GM23338 (cell line): ENCODE measurements around the gene LPXN. TPM values are rescaled to one million over a fixed set of nuclear protein-coding genes. Genes with fewer than 3 reads are reported as not detected.
"Not testable (repeated sequence)": the region's sequence is repeated elsewhere in the genome, so short reads cannot be mapped to it uniquely, and the experiment has no call there.

Experiments used
- ATAC-seq: fragments of 200-7000 bp; cut with Tn5 transposase; 3 replicates; pipeline ENCODE4 v1.9.1; 2020
- DNase-seq: peaks from one replicate; pipeline ENCODE4 v3.0.0-alpha.2; 2015; ENCODE audit warnings: low spot score
- H2AFZ ChIP-seq: fragments of 200-600 bp; sonication (generic); 2 replicates; pipeline ENCODE4 v1.8.0; 2016; ENCODE audit warnings: antibody characterized with exemption, mild to moderate bottlenecking, moderate library complexity
- H3F3A ChIP-seq: fragments of 200-600 bp; sonication (generic); replicated peaks from 2 replicates; pipeline ENCODE4 v1.8.0; 2017; ENCODE audit warnings: antibody characterized with exemption, mixed run types, low read depth
- H3K27ac ChIP-seq: fragments of 200-600 bp; sonication (generic); 2 replicates; pipeline ENCODE4 v1.6.1; 2016; ENCODE audit warnings: low read depth
- H3K27me3 ChIP-seq: fragments of 200-600 bp; sonication (generic); 2 replicates; pipeline ENCODE4 v1.8.0; 2016; ENCODE audit warnings: mild to moderate bottlenecking, mixed run types, moderate library complexity; ENCODE audit not compliant: insufficient read depth
- H3K36me3 ChIP-seq: fragments of 200-600 bp; sonication (generic); 2 replicates; pipeline ENCODE4 v1.8.0; 2016; ENCODE audit warnings: mild to moderate bottlenecking; ENCODE audit not compliant: insufficient read depth
- H3K4me1 ChIP-seq: fragments of 200-600 bp; sonication (generic); 2 replicates; pipeline ENCODE4 v1.8.0; 2016; ENCODE audit warnings: mild to moderate bottlenecking, moderate library complexity; ENCODE audit not compliant: insufficient read depth
- H3K4me2 ChIP-seq: fragments of 200-600 bp; sonication (generic); 2 replicates; pipeline ENCODE4 v1.7.1; 2017; ENCODE audit warnings: mixed run types
- H3K4me3 ChIP-seq: fragments of 200-600 bp; sonication (generic); 2 replicates; pipeline ENCODE4 v1.6.1; 2016; ENCODE audit warnings: mixed run types
- H3K79me2 ChIP-seq: fragments of 200-600 bp; sonication (generic); replicated peaks from 2 replicates; pipeline ENCODE4 v1.8.0; 2017; ENCODE audit warnings: mild to moderate bottlenecking; ENCODE audit not compliant: insufficient read depth
- H3K9me2 ChIP-seq: fragments of 200-600 bp; sonication (generic); 2 replicates; pipeline ENCODE4 v1.8.0; 2017; ENCODE audit not compliant: insufficient read depth
- H4K20me1 ChIP-seq: fragments of 200-600 bp; sonication (generic); replicated peaks from 2 replicates; pipeline ENCODE4 v1.8.0; 2017; ENCODE audit warnings: mild to moderate bottlenecking; ENCODE audit not compliant: insufficient read depth
- H3K27ac Mint-ChIP-seq: 2 replicates; pipeline ENCODE4 v1.8.0; 2020; ENCODE audit warnings: inconsistent platforms, mild to moderate bottlenecking, moderate library complexity, mixed read lengths
- H3K27me3 Mint-ChIP-seq: 3 replicates; pipeline ENCODE4 v1.8.0; 2022; ENCODE audit warnings: low read depth, mild to moderate bottlenecking, moderate library complexity, mixed read lengths, inconsistent platforms; ENCODE audit not compliant: insufficient read depth, poor library complexity
- H3K36me3 Mint-ChIP-seq: 3 replicates; pipeline ENCODE4 v1.8.0; 2021; ENCODE audit warnings: low read depth, mild to moderate bottlenecking, inconsistent platforms, moderate library complexity, mixed read lengths
- H3K4me1 Mint-ChIP-seq: 3 replicates; pipeline ENCODE4 v1.8.0; 2020; ENCODE audit warnings: mild to moderate bottlenecking, inconsistent platforms, mixed read lengths
- H3K4me3 Mint-ChIP-seq: 3 replicates; pipeline ENCODE4 v1.8.0; 2021; ENCODE audit warnings: moderate library complexity, mild to moderate bottlenecking, inconsistent platforms, mixed read lengths
- H3K9me3 Mint-ChIP-seq: 3 replicates; pipeline ENCODE4 v1.8.0; 2020; ENCODE audit warnings: moderate library complexity, mild to moderate bottlenecking, inconsistent platforms, mixed read lengths
- CREB1 ChIP-seq: fragments of 250-450 bp; sonication (Bioruptor Pico); IDR thresholded peaks from 2 replicates; pipeline ENCODE4 v1.5.0; 2020; ENCODE audit warnings: low read depth, mild to moderate bottlenecking, moderate library complexity
- CTCF ChIP-seq, 2 experiments: fragments of 200-600 bp in 1 of 2; sonication (generic) in 1 of 2; conservative IDR thresholded peaks; 2 replicates each; pipeline versions ENCODE4 v1.5.1 to v1.6.1; 2016 to 2017; ENCODE audit warnings: antibody characterized with exemption in 2 of 2, low read depth in 2 of 2, mild to moderate bottlenecking in 2 of 2, moderate library complexity in 1 of 2
- ETS1 ChIP-seq: IDR thresholded peaks from 2 replicates; pipeline ENCODE4 v1.6.1; 2016; ENCODE audit warnings: antibody characterized with exemption
- EZH2 ChIP-seq: fragments of 200-600 bp; sonication (generic); IDR thresholded peaks from one replicate; pipeline ENCODE4 v1.8.0; 2017; ENCODE audit warnings: antibody characterized with exemption, mild to moderate bottlenecking, low read depth; ENCODE audit not compliant: unreplicated experiment
- EZH2phosphoT487 ChIP-seq: fragments of 200-600 bp; sonication (generic); IDR thresholded peaks from one replicate; pipeline ENCODE4 v1.8.1; 2018; ENCODE audit warnings: antibody characterized with exemption; ENCODE audit not compliant: unreplicated experiment
- NANOG ChIP-seq: IDR thresholded peaks from 2 replicates; pipeline ENCODE4 v1.6.1; 2016; ENCODE audit warnings: antibody characterized with exemption, borderline replicate concordance
- POLR2AphosphoS5 ChIP-seq: IDR thresholded peaks from 2 replicates; pipeline ENCODE4 v1.6.1; 2016; ENCODE audit warnings: antibody characterized with exemption, low read depth
- REST ChIP-seq: IDR thresholded peaks from one replicate; pipeline ENCODE4 v1.6.1; 2018; ENCODE audit warnings: antibody characterized with exemption; ENCODE audit not compliant: unreplicated experiment
- STAT1 ChIP-seq: IDR thresholded peaks from one replicate; pipeline ENCODE4 v1.6.1; 2016; ENCODE audit warnings: antibody characterized with exemption; ENCODE audit not compliant: unreplicated experiment
- ZNF114 ChIP-seq: fragments of 250-450 bp; sonication (Bioruptor Pico); IDR thresholded peaks from 2 replicates; pipeline ENCODE4 v1.5.0; 2020; ENCODE audit warnings: mild to moderate bottlenecking, moderate library complexity
- polyA plus RNA-seq: library from polyadenylated mRNA; unstranded; fragments of >200 nt; fragmentation: Nextera tagmentation; extraction: Ambion mirVana; gene quantifications from 2 replicates; pipeline ENCODE4 v1.2.1, GENCODE V29; 2016
- total RNA-seq: library from RNA; depleted of rRNA; stranded (reverse); fragments of >200 nt; shearing (Covaris generic); gene quantifications from 2 replicates; pipeline ENCODE4 v1.2.3, GENCODE V29; 2014

The LPXN gene
- total and polyA plus RNA-seq, 2 experiments from 2014 or later, result 0.56 to 1.3 TPM

DNA sequence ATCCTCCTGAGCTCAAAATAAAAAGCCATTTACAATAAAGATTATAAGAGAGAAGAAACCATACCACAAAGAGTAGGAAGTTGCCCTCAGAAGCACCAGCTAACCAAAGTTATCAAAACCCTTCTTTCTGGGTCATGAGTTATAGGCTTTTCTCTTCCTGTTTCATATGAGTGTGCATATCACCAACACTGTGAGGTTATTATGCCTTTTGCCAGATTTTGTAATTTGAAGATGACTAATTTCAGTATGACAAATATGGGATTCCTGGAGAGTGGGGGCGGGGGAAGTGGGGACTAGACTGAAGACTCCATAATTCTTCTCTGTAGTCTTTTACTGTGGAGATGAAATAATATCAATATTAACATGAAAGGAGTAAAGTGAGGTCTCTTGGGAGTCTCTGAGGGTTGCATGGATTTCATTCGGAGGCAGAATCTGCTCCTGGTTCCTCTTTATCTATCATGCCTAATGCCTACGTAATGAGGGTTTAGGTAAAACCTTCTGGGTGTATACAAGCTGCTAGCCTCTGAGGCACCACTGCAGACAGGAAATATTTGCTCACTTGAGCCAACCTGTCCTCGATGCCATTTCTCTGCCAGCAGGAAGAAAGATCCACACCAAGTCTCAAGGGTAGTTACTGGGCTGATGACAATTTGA, 2.1 kb downstream of the LPXN start (continued):
- no peak for TF ChIP-seq NANOG

GRCh38 chr11:58572906-58573305, 2.8 kb downstream of the LPXN start:
- not testable (repeated sequence) for H3K9me3 Mint-ChIP-seq, H2AFZ ChIP-seq, H3K4me3 Mint-ChIP-seq, H3K27ac Mint-ChIP-seq, ATAC-seq, H3F3A ChIP-seq, H3K36me3 Mint-ChIP-seq, H3K79me2 ChIP-seq, H3K4me1 Mint-ChIP-seq, H3K4me1 ChIP-seq, H3K27me3 ChIP-seq, H4K20me1 ChIP-seq, H3K4me3 ChIP-seq, H3K27me3 Mint-ChIP-seq, H3K36me3 ChIP-seq, H3K27ac ChIP-seq, H3K4me2 ChIP-seq, H3K9me2 ChIP-seq, DNase-seq

- ATAC-seq (peak; percentile 93), DNase-seq (peak; percentile 80)
- Histone ChIP-seq H3K79me2 (no peaks in the 10 kb centered on the region), H2AFZ (no peak overlapping the region), H3K27me3 (no peaks in the 10 kb centered on the region), H3K4me2 (no peak overlapping the region), H3K4me3 (no peak overlapping the region), H3K4me1 (no peaks in the 10 kb centered on the region), H4K20me1 (no peaks in the 10 kb centered on the region), H3K36me3 (no peaks in the 10 kb centered on the region), H3K9me2 (no peaks in the 10 kb centered on the region), H3K27ac (no peak overlapping the region), H3F3A (no peaks in the 10 kb centered on the region)
- H3K4me3 Mint-ChIP-seq, result no peak overlapping the region
- no peaks in the 10 kb centered on the region for H3K9me3 Mint-ChIP-seq
- H3K4me1 Mint-ChIP-seq, result no peaks in the 10 kb centered on the region
- H3K36me3 Mint-ChIP-seq, result peaks cover 6% of the 10 kb centered on the region; the same call in 1 of the 3 replicates
- peaks cover 3% of the 10 kb centered on the region for H3K27me3 Mint-ChIP-seq
- TF ChIP-seq ETS1, result no peak
- peak; percentile 70 to 76 for TF ChIP-seq CTCF (conservative IDR thresholded peaks at IDR 0.05; ENCODE audit: low read depth in 2 of 2)
- H3K27ac Mint-ChIP-seq, result no peak overlapping the region
Observed at GRCh38 chr11:58567889-58568512, 7.7 kb downstream of the LPXN start.

- H3K4me1 Mint-ChIP-seq, result no peaks in the 10 kb centered on the region; the same call in 2 of the 3 replicates
- Histone ChIP-seq H3K4me1 (no peaks in the 10 kb centered on the region), H3K9me2 (no peaks in the 10 kb centered on the region), H2AFZ (no peak overlapping the region), H4K20me1 (no peaks in the 10 kb centered on the region), H3K36me3 (no peaks in the 10 kb centered on the region), H3K4me3 (no peak overlapping the region), H3K79me2 (no peaks in the 10 kb centered on the region), H3K4me2 (no peak overlapping the region), H3F3A (no peaks in the 10 kb centered on the region), H3K27me3 (no peaks in the 10 kb centered on the region), H3K27ac (no peak overlapping the region)
- H3K4me3 Mint-ChIP-seq, result no peak overlapping the region
- H3K27ac Mint-ChIP-seq, result no peak overlapping the region
- no peak for DNase-seq
- H3K36me3 Mint-ChIP-seq, result no peaks in the 10 kb centered on the region
- ATAC-seq, result no peak
- no peaks in the 10 kb centered on the region for H3K9me3 Mint-ChIP-seq
- H3K27me3 Mint-ChIP-seq, result peaks cover 3% of the 10 kb centered on the region
- TF ChIP-seq STAT1 (no peak), EZH2 (no peak), REST (no peak), CREB1 (CRISPR knock-in tag) (no peak), EZH2phosphoT487 (no peak), NANOG (no peak), ZNF114 (CRISPR knock-in tag) (no peak), POLR2AphosphoS5 (no peak)
Observed at GRCh38 chr11:58564231-58564630, 11.4 kb downstream of the LPXN start.
